NCI-H1105 treated with DMSO at 0.1 percent for 48 hours (cell line): Measurements from ENCODE around the gene VSIG8.

Experiments used
- DNase-seq: peaks from one replicate; lab custom pipeline; 2025; lab: John Stamatoyannopoulos, UW

VSIG8 gene

GRCh38 chr1:159883134-159883533 is 20.7 kb upstream of the VSIG8 start:
- DNase-seq, result no peak

GRCh38 chr1:159882527-159882862 is 20.0 kb upstream of the VSIG8 start:
- no peak for DNase-seq

GRCh38 chr1:159881622-159882526 is 19.4 kb upstream of the VSIG8 start:
- peak; percentile 94 for DNase-seq

GRCh38 chr1:159880430-159880829 is 18.0 kb upstream of the VSIG8 start:
- no peak for DNase-seq

GRCh38 chr1:159879977-159880376 is 17.5 kb upstream of the VSIG8 start:
- no peak for DNase-seq

- DNase-seq, result no peak
Measured at GRCh38 chr1:159879136-159879535, 16.7 kb upstream of the VSIG8 start.

- peak; percentile 79 for DNase-seq
Measured at GRCh38 chr1:159877695-159878444, 15.4 kb upstream of the VSIG8 start.

GRCh38 chr1:159873530-159874143 is 11.2 kb upstream of the VSIG8 start:
- DNase-seq, result no peak

GRCh38 chr1:159872891-159873290 is 10.4 kb upstream of the VSIG8 start:
- no peak for DNase-seq

GRCh38 chr1:159870704-159871103 is 8.2 kb upstream of the VSIG8 start:
- no peak for DNase-seq

- no peak for DNase-seq
Measured at GRCh38 chr1:159869607-159870006, 7.2 kb upstream of the VSIG8 start.

GRCh38 chr1:159869173-159869572 is 6.7 kb upstream of the VSIG8 start:
- no peak for DNase-seq

- no peak for DNase-seq
Measured at GRCh38 chr1:159868766-159869165, 6.3 kb upstream of the VSIG8 start.

- peak; percentile 96 for DNase-seq
Measured at GRCh38 chr1:159867664-159868026, 5.2 kb upstream of the VSIG8 start.

GRCh38 chr1:159866905-159867663 is 4.6 kb upstream of the VSIG8 start:
- DNase-seq, result no peak

GRCh38 chr1:159866066-159866465 is 3.6 kb upstream of the VSIG8 start:
- DNase-seq, result no peak

- no peak for DNase-seq
Measured at GRCh38 chr1:159864262-159864661, 1.8 kb upstream of the VSIG8 start.

- no peak for DNase-seq
Measured at GRCh38 chr1:159862031-159862430, 426 bp downstream of the VSIG8 start.

- no peak for DNase-seq
Measured at GRCh38 chr1:159861218-159861617, 1.2 kb downstream of the VSIG8 start.

- DNase-seq, result no peak
Measured at GRCh38 chr1:159860456-159860855, 2.0 kb downstream of the VSIG8 start.

GRCh38 chr1:159859767-159860322 is 2.6 kb downstream of the VSIG8 start:
- no peak for DNase-seq

- DNase-seq, result no peak
Measured at GRCh38 chr1:159857889-159858288, 4.6 kb downstream of the VSIG8 start.
